Heart left ventricle (tissue), 16 donors: ENCODE results near the gene CFAP46. TPM values are rescaled to one million over a fixed set of nuclear protein-coding genes. Genes with fewer than 3 reads are reported as not detected.

Experiments
- ATAC-seq, 4 donors: fragments of 200-7000 bp; cut with Tn5 transposase; one replicate each; pipeline ENCODE4 v1.9.1; 2020 to 2022; ENCODE audit warnings: moderate library complexity in 4 of 4, mild to moderate bottlenecking in 3 of 4, moderate number of reproducible peaks in 1 of 4
- DNase-seq, 5 donors: peaks; one replicate each; pipeline ENCODE4 v3.0.0-alpha.2; 2020
- H3K27ac ChIP-seq, 12 donors: fragments of 200-600 bp; sonication (generic) in 4 of 12; one replicate each; pipeline versions ENCODE4 v1.5.0 to v1.8.0; 2016 to 2022; ENCODE audit warnings: mild to moderate bottlenecking in 2 of 12
- H3K27me3 ChIP-seq, 9 donors: fragments of 200-600 bp; sonication (generic) in 2 of 9; one replicate each; pipeline versions ENCODE4 v1.5.1 to v1.8.0; 2016 to 2022; ENCODE audit warnings: mild to moderate bottlenecking in 3 of 9
- H3K36me3 ChIP-seq, 9 donors: fragments of 200-600 bp; sonication (generic) in 2 of 9; one replicate each; pipeline versions ENCODE4 v1.5.0 to v1.8.0; 2018 to 2022; ENCODE audit warnings: mild to moderate bottlenecking in 2 of 9
- H3K4me1 ChIP-seq, 12 donors: fragments of 200-600 bp; sonication (generic) in 4 of 12; one replicate each; pipeline versions ENCODE4 v1.5.0 to v1.8.0; 2016 to 2022; ENCODE audit warnings: mild to moderate bottlenecking in 3 of 12
- H3K4me3 ChIP-seq, 12 donors: fragments of 200-600 bp; sonication (generic) in 4 of 12; one replicate each; pipeline versions ENCODE4 v1.5.0 to v1.8.0; 2017 to 2022; ENCODE audit warnings: mild to moderate bottlenecking in 9 of 12, moderate library complexity in 4 of 12
- H3K9me3 ChIP-seq, 12 donors: fragments of 200-600 bp; sonication (generic) in 4 of 12; one replicate each; pipeline versions ENCODE4 v1.5.0 to v1.8.0; 2016 to 2022; ENCODE audit warnings: mild to moderate bottlenecking in 1 of 12
- POLR2A ChIP-seq, 2 donors: fragments of 450-650 bp; IDR thresholded peaks; one replicate each; pipeline ENCODE4 v1.6.1; 2017; ENCODE audit warnings: antibody characterized with exemption in 2 of 2, mild to moderate bottlenecking in 2 of 2, moderate library complexity in 2 of 2
- WGBS, 4 donors: extraction: QIAGEN DNeasy Blood & Tissue Kit in 2 of 4; methylation state at CpG; one replicate each; pipeline versions ENCODE4 v1.1.5 to v1.1.7; 2013 to 2018; 5-methylcytosine and 5-hydroxymethylcytosine counted together
- intact Hi-C, 10 donors: fragments of 100-400 bp; cut with DNase I; formaldehyde crosslinking; loops; one replicate each; pipeline versions ENCODE4 v1.11.1 to v1.14.2; 2022
- long read RNA-seq, 3 donors: library from polyadenylated mRNA; unstranded; transcript quantifications; one replicate each; pipeline ENCODE4 v2.0.0, GENCODE V29; 2020 to 2021
- polyA plus RNA-seq, 2 donors: library from polyadenylated mRNA; stranded (reverse); fragments of 200-250 nt; gene quantifications; one replicate each; pipeline ENCODE4 v1.2.3, GENCODE V29; 2013
- total RNA-seq, 9 donors: library from RNA; depleted of rRNA in 2 of 9; stranded (reverse); fragments of >200 nt in 2 of 9; fragmentation: NEBNext Ultra II Directional in 3 of 9; extraction: Animal tissue kit (Norgen Biotek cat#: 25700) in 3 of 9; gene quantifications; one replicate each; pipeline versions ENCODE4 v1.1.0 to v1.2.4, GENCODE V29; 2016 to 2023
- TF ChIP-seq, protein P1 (sequence below), 12 donors: fragments of 200-600 bp; sonication (generic) in 4 of 12; IDR thresholded peaks; one replicate each; pipeline versions ENCODE4 v1.5.0 to v1.8.0; 2018 to 2022; ENCODE audit warnings: antibody characterized with exemption in 12 of 12, mild to moderate bottlenecking in 5 of 12
- donor health status: ischemic (EF 13 %, LVEDD 7.1; RV severe dilation, severe dysfunction).
- donor health status: healthy with polysubstance abuse.
- donor health status: DM: no; HTN: yes; CAD: no.
- donor health status: DM: no; HTN: no; CAD: no.
- donor health status: ischemic (EF 25% LVEDD 6.9; RV normal size, moderate dysfunction).
- donor health status: ischemic (EF 25% LVEDD 5.7; RV mildly dilated, moderate dysfunction).
- donor health status: healthy.
- donor health status: DM: yes; HTN: yes; CAD: no.
- donor health status: ischemic (EF 35%, LVEDD 5.7; RV mildly dilated, moderate dysfunction).
- donor health status: nonischemic (EF 11% LVEDD 7.7; RV severe dilation, severe dysfunction).
- donor health status: DM: yes; HTN: yes; CAD: no.
- donor health status: PGD.
- donor health status: ischemic (EF 29% LVEDD 5.4; RV normal size, mild dysfunction).
- donor health status: nonischemic (EF 23%, LVEDD 6.1; RV moderate dilation, normal function).

The CFAP46 gene
- total RNA-seq (1 to 10 TPM in 5 of 9 donors, under 1 TPM in 4; 0.61 to 1.8 (median 1.1) TPM), polyA plus RNA-seq (under 1 TPM; 0.62 to 0.65 TPM)
- long read RNA-seq, donor 1, result 0 reads
- long read RNA-seq, donor 2, partial matches to known transcripts, result 0 of 3 reads
- long read RNA-seq, donor 2, other reads (novel, unspliced or antisense), result 1 of 3 reads
- long read RNA-seq, donor 3, partial matches to known transcripts, result 0 of 1 reads
- long read RNA-seq, donor 3, other reads (novel, unspliced or antisense), result 0 of 1 reads

DNA sequence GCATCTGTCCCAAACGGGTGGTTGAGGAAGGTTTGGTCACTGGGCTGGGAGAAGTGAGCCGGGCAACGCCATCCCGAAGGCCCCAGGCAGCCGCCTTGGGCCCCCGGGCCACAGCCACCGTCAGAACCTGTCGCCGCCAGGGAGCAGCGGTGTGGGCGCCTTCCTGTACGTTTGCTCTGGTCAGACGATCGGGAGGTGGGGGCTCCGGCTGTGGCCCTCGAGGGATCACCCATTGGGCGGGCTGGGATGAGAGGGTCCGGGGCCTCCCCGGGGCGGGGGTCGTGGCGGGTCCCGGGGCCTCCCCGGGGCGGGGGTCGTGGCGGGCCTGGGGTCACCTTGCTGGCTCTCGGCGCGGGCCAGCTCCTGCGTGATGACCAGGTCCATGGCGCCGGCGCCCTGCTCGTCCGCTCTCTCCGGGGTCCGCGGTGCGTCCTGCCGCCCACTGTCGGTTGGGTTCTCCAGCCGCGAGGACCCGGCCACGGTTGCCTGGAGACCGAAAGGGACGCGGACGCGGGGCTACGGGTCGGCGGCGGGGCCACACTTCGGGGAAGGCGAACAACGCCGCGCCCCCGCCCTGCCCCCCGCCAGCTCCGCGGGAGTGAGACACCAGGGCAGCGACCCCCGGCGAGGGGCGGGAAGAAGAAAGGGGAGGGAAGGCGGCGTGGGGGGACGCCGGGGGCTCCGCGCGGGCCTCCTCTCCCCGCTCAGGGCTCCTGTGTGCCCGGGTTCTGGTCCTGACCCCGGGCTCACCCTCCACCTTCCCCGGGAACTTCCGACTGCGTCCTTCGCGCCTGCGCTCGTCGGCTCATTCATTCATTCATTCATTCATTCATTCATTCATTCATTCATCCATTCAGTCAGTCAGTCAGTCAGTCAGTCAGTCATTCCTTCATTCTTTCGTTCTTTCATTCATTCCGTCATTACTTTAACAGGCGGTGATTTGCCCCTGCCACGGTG is at the start of gene CFAP46:
Gene CFAP46, minus strand, starts transcription at position 470 of the 957 bp plus-strand sequence. Its CDS starts 86 bp downstream, at position 384.
- TF ChIP-seq, protein P1, sequence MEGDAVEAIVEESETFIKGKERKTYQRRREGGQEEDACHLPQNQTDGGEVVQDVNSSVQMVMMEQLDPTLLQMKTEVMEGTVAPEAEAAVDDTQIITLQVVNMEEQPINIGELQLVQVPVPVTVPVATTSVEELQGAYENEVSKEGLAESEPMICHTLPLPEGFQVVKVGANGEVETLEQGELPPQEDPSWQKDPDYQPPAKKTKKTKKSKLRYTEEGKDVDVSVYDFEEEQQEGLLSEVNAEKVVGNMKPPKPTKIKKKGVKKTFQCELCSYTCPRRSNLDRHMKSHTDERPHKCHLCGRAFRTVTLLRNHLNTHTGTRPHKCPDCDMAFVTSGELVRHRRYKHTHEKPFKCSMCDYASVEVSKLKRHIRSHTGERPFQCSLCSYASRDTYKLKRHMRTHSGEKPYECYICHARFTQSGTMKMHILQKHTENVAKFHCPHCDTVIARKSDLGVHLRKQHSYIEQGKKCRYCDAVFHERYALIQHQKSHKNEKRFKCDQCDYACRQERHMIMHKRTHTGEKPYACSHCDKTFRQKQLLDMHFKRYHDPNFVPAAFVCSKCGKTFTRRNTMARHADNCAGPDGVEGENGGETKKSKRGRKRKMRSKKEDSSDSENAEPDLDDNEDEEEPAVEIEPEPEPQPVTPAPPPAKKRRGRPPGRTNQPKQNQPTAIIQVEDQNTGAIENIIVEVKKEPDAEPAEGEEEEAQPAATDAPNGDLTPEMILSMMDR (IDR thresholded peaks at IDR 0.05), result no peak
- no peak for TF ChIP-seq POLR2A (IDR thresholded peaks at IDR 0.05)
- intact Hi-C loops, result loop anchor here in 6 of 10 donors (2.0 to 10.0 kb wide), 3 partner anchors 180 to 182 kb away; no protein-coding TSS in a partner anchor
- Histone ChIP-seq H3K4me3 (peak within 1 kb of the TSS; percentile 39 to 79 (median 61)), H3K27ac (peak within 1 kb of the TSS in 2 of 12 donors; percentile 37 to 56), H3K9me3 (no peaks in the 10 kb centered on the region), H3K4me1 (peaks cover 0 to 20% (median 8%) of the 10 kb centered on the region in 12 donors), H3K27me3 (peaks cover 0 to 47% (median 18%) of the 10 kb centered on the region in 9 donors), H3K36me3 (no peaks in the 10 kb centered on the region)
- DNase-seq, result peak; percentile 62 to 80 (median 73)
- 2 to 6% (median 2%) methylated on average over 28 to 90 of the region's 90 CpGs for WGBS, 4 donors
- ATAC-seq, result peak in 3 of 4 donors; percentile 57 to 87 (median 77)

DNA sequence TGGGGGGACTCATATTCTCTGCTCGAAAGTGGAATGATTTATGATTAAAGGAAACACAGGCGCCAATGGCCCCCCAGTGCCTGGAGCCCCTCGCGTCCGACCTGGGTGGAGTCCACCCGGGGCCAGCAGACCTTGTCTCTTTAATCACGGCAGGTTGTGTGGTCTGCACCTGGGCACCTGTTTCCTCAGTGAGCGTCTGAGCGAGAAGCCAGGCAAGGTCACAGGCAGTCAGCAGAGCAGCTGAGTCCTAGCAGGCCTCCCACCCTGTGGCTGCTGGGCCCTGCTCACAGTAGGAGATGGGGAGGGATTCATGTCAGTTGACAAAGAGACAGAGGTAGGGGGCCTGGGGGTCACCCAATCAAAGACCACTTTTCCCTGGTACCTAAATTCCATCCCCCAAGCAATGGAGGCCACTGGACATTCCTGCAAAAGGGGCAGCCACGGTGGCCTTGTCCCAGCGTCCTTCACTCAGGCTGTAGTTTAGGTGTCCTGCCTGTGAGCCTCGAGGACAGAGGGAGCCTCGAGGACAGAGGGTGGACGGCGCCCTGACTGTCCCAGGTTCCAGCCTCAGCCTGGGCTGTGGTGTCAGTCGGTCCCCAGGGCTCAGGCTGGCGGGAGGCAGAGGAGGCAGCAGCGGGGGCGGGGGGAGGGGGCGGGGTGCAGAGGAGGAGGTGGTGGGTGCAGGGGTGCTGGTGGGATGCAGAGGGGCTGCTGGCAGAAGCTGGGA is 49.5 kb upstream of the CFAP46 start:
- Histone ChIP-seq H3K27ac (no peak overlapping the region), H3K36me3 (no peaks in the 10 kb centered on the region), H3K9me3 (no peaks in the 10 kb centered on the region), H3K27me3 (peaks cover 0 to 23% (median under 1%) of the 10 kb centered on the region in 9 donors), H3K4me1 (peaks cover 0 to 5% (median 0%) of the 10 kb centered on the region in 12 donors), H3K4me3 (no peak overlapping the region)
- no peak for TF ChIP-seq POLR2A (IDR thresholded peaks at IDR 0.05)
- TF ChIP-seq, protein P1 (IDR thresholded peaks at IDR 0.05), result no peak
- peak in 2 of 5 donors; percentile 4 to 46 for DNase-seq
- 74 to 90% (median 78%) methylated on average over 18 to 20 of the region's 20 CpGs for WGBS, 4 donors
- ATAC-seq, result no peak
- intact Hi-C loops, result no loop called here

DNA sequence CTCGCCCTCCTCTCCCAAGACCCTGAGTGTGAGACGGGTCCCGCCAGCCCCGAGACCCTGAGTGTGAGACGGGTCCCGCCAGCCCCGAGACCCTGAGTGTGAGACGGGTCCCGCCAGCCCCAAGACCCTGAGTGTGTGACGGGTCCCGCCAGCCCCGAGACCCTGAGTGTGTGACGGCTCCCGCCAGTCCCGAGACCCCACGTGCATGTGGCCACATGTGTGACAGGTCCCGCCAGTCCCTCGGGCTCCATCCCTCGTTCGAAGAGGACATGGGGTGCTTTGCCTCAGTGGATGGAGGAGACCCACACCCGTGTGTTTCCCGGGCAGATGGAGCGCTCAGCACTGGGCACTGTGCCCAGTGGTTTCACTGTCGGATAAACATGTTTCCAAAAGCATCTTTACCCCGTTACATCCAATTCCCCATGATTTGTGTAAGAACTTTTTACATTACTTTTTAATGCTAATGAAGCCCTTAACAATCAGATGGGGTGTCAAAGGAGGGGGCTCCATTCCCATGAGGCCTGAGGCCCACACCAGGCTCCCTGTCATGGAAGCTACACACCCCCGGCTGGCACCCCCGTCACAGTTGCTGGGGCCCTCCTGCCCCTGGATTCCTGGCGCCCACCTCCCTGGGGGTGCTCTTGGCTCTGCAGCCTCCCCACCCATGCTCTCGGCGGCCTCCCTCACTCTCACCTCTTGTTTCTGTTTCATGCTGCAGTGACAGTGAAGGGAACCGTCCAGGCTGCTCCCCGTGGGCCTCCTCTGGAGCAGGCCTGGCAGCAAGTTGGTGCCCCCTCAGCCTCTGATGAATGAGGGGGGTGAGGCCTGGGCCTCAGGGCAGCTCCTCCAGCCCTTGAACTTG is 48.5 kb upstream of the CFAP46 start:
- WGBS, 4 donors, result 74 to 81% (median 79%) methylated on average over 28 to 32 of the region's 32 CpGs
- Histone ChIP-seq H3K9me3 (no peaks in the 10 kb centered on the region), H3K4me1 (peaks cover 0 to 5% (median 0%) of the 10 kb centered on the region in 12 donors), H3K4me3 (no peak overlapping the region), H3K27ac (no peak overlapping the region), H3K36me3 (no peaks in the 10 kb centered on the region), H3K27me3 (peaks cover 0 to 28% (median 4%) of the 10 kb centered on the region in 9 donors)
- ATAC-seq, result no peak
- TF ChIP-seq, protein P1 (IDR thresholded peaks at IDR 0.05), result no peak
- intact Hi-C loops, result no loop called here
- peak in 2 of 5 donors; percentile 11 to 48 for DNase-seq
